NCI-H446 (cell line): ENCODE results near the gene MLPH.

Experiments used
- DNase-seq, 2 experiments: peaks; one replicate each; lab custom pipeline; 2025; lab: John Stamatoyannopoulos, UW

MLPH gene

GRCh38 chr2:237500681-237501424 lies 13.8 kb downstream of the MLPH start:
- DNase-seq = no peak

GRCh38 chr2:237501892-237502513 lies 15.0 kb downstream of the MLPH start:
- DNase-seq = no peak

- DNase-seq = no peak
These were observed 16.1 kb downstream of the MLPH start for GRCh38 chr2:237503201-237503600.

GRCh38 chr2:237505188-237505939 lies 18.3 kb downstream of the MLPH start:
- no peak for DNase-seq

- no peak for DNase-seq
These were observed 20.5 kb downstream of the MLPH start for GRCh38 chr2:237507512-237507911.

GRCh38 chr2:237508361-237508760 lies 21.3 kb downstream of the MLPH start:
- DNase-seq = no peak

GRCh38 chr2:237509151-237509550 lies 22.1 kb downstream of the MLPH start:
- DNase-seq = no peak

GRCh38 chr2:237509905-237510304 lies 22.9 kb downstream of the MLPH start:
- no peak for DNase-seq

- no peak for DNase-seq
These were observed 23.6 kb downstream of the MLPH start for GRCh38 chr2:237510502-237511217.

GRCh38 chr2:237511433-237511832 lies 24.4 kb downstream of the MLPH start:
- no peak for DNase-seq

GRCh38 chr2:237511885-237512405 lies 24.9 kb downstream of the MLPH start:
- DNase-seq = no peak

- DNase-seq = peak; percentile 65 to 76
These were observed 25.9 kb downstream of the MLPH start for GRCh38 chr2:237512774-237513466.

GRCh38 chr2:237513693-237514092 lies 26.6 kb downstream of the MLPH start:
- no peak for DNase-seq

- DNase-seq = no peak
These were observed 27.6 kb downstream of the MLPH start for GRCh38 chr2:237514474-237515130.

- no peak for DNase-seq
These were observed 28.1 kb downstream of the MLPH start for GRCh38 chr2:237515166-237515565.

- DNase-seq = no peak
These were observed 28.7 kb downstream of the MLPH start for GRCh38 chr2:237515621-237516275.

- DNase-seq = no peak
These were observed 30.1 kb downstream of the MLPH start for GRCh38 chr2:237517163-237517562.

GRCh38 chr2:237517990-237518389 lies 30.9 kb downstream of the MLPH start:
- no peak for DNase-seq

- DNase-seq = no peak
These were observed 32.6 kb downstream of the MLPH start for GRCh38 chr2:237519506-237520245.

GRCh38 chr2:237520290-237520689 lies 33.2 kb downstream of the MLPH start:
- no peak for DNase-seq
